Head of caudate nucleus (tissue), 42 donors: ENCODE results near the gene KATNAL2.
A peak's percentile ranks its signal among the peaks of the same experiment; 100 is the strongest.
"Not testable (repeated sequence)": the region's sequence is repeated elsewhere in the genome, so short reads cannot be mapped to it uniquely, and the experiment has no call there.

Source experiments
- DNase-seq, 42 donors: peaks; one replicate each; pipeline versions ENCODE4 v3.0.0 to v3.0.0-alpha.2; 2020 to 2021; ENCODE audit warnings: mixed read lengths in 7 of 42
- intact Hi-C: fragments of 100-400 bp; cut with DNase I; formaldehyde crosslinking; loops from one replicate; pipeline ENCODE4 v1.15.0; 2022

KATNAL2 gene

DNA sequence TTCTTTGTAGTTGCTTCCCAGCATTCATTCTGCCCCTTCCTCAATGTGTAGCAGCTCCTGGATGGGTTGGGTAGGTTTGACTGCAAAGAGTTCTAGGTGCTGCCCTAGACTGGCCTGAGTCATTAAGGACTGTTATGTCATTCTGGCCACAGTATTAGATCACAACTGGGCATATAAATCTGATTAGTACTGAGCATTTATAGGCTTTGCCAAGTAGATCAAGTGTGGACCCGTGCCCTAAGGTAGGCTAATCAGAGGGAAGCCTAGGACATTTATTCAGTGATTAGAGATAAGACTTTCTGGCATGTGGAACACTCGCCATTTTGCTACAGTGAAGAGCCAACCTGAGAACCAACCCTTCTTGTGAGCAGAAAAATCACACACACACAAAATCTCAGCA, 2.7 kb downstream of the KATNAL2 start:
- intact Hi-C loops = no loop called here
- no peak for DNase-seq

DNA sequence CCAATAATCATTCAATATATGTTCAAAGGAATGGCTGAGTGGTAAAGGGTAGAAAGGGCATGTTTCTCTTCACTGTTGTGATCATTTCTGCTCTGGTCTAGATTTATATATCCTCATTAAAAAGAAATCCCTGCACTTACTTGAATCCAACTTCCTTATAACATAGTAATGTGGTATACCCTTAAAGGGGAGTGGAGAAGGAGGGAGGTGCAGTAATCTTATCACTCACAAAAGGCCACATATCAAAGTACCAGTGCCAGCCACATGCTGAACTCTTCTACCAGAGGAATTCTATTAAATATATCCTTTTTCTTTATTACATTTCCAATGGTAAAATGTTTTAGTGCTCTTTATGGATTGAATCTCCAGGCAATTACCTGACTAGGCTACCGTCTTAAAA, 3.3 kb downstream of the KATNAL2 start:
- intact Hi-C loops = no loop called here
- no peak for DNase-seq

DNA sequence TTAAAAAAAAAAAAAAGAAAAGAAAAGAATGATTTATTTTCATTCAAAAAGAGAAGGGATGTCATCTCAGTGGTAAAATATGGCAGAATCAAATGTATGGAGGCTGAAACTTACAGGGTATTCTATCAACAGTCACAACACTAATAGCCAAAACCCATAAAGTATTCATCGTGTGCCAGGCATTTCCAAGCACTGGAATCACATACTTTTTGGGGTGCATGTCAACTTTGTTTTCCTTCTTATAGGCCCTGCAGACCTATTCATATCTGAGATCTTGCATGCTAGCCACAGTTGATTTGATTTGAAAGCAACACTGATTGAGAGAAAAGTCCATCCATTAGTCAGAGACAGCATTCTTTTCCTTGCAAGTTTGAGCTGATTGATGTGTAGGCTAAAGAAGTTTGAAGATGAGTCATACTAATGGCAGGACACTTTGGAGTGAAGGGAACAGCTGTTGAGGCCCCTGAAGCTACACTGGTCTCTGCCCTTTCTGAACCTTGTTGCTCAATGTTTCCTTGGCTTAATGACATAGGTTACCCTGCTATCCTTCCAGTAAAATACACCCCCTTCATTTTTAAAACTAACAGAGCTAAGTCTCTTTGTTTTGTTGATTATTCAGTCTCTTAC, 22.0 kb downstream of the KATNAL2 start:
- intact Hi-C loops = no loop called here
- no peak for DNase-seq

DNA sequence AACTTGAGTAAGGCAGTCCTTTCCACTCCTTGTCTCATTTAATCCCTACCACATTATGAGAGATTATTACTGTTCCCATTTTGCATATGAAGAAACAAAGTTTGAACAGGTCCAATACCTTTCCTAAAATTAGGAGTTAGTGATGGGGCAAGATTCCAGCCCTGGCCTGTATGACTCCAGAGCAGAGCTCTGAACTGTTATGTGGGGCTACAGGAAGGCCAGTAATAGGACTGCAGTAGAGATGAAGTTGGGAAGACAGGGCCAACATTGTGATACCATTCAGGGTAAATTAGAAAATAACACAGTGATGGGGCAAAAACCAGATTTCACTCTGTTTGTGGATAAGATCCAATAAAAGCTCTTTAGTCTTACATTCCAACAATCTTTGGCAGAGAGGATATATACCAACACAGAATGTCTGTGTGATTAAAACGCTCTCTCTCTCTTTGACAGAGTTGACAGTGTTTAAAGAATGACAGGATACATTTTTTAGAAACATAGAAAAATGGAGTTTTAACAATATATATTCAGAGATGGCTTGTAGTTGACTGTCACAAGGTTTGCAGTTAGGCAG, 22.7 kb downstream of the KATNAL2 start:
- DNase-seq = no peak
- intact Hi-C loops = no loop called here

DNA sequence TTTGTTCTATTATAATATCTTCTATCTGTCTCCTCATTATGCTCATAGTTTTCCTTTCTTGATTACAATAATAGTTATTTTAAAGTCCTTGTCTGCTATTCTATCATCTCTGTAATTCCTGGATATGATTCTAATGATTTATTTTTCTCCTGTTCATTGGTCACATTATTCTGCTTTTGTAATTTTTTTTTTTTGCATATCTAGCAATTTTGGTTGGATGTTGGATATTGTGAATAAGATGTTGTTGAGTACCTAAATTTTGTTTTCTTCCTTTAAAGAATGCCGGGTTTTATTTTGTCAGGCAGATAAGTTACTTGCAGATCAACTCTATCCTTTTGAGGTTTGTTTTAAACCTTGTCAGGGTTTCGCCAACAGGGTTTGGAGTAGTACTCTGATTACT, 25.2 kb downstream of the KATNAL2 start:
- intact Hi-C loops = no loop called here
- no peak for DNase-seq

DNA sequence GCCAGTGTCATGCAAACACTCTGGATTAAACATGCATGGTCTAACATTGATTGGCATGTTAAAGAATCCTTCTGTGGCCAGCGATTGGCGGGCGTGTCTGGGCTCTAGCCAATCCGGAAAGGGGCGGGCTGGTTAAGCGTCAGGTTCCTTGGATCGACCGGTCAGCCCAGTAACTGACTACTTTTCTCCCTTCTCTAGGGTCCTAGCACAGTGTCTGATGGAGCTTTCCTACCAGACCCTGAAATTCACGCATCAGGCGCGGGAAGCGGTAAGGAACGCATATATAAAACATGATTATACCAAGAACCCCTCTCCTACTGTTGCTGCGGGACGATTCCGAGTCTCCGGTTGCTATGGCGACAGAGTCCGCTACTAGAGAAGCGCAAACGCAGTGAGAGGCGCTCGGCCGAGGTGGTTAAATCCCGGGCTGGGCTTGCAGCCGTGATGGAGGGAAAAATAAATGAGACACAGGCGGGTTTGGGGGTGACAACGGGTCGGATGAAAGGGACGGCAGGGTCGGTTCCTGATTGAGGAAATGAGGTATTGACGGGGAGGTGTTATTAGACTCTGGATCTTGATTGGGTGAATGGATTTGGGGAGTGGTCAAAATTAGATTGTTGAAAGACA, 29.4 kb downstream of the KATNAL2 start:
- peak; percentile 71 to 93 (median 84) for DNase-seq
- intact Hi-C loops = no loop called here

DNA sequence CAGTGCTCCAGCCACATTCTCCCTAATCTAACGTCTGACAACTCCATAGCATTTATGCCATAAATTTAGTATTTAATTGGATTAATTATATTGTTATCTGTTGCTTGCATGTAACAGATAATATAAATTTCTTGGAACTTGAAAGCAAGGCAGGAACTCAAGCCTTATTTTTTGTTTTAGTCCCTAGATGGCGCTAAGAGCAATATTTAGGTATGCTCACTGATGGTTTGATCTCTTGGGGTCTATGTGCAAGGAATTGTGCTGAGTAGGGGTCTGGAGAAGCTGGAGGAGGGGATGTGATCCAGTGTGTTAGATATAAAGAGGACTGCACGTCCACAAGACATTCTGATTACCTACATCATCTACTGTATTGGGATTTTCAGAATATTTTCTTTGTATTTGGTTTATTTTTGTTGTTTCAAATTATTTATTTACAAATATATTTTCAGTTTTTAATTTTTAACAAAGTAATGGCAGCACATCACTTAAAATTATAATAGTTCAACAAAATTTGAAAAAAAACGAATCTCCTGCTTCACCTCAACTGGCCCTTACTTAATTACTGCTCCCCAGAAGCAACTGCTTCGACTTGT, 32.8 kb downstream of the KATNAL2 start:
- intact Hi-C loops = no loop called here
- no peak for DNase-seq

DNA sequence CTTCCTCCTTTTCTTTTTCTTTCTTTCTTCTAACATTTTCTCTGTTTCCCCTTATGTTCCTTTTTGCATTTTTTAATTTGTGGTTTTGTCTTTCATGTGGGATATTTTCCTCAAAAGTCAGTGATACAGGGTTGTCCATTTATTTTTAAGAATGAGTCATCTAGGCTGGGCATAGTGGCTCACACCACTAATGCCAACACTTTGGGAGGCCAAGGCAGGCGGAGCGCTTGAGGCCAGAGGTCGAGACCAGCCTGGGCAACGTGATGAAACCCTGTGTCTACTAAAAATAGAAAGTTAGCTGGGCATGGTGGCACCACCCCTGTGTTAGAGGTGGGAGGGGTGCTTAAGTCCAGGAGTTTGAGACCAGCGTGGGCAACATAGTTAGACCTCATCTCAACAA, 35.8 kb downstream of the KATNAL2 start:
- no peak for DNase-seq
- intact Hi-C loops = no loop called here

DNA sequence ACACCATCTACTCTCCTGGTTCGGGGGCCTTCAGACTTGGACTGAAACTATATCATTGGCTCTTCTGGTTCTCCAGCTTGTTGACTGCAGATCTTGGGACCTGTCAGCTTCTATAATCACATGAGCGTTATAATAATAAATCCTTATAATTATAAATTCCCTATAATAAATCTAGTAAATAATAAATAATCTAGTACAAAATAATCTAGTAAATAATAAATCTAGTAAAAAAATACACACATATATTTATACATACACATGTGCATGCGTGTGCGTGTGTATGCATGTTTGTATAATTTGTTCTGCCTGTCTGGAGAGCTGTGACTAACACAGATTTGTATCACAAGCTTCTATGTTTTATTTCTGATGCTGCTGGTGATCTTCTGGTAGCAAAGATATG, 40.8 kb downstream of the KATNAL2 start:
- no peak for DNase-seq
- intact Hi-C loops = no loop called here

DNA sequence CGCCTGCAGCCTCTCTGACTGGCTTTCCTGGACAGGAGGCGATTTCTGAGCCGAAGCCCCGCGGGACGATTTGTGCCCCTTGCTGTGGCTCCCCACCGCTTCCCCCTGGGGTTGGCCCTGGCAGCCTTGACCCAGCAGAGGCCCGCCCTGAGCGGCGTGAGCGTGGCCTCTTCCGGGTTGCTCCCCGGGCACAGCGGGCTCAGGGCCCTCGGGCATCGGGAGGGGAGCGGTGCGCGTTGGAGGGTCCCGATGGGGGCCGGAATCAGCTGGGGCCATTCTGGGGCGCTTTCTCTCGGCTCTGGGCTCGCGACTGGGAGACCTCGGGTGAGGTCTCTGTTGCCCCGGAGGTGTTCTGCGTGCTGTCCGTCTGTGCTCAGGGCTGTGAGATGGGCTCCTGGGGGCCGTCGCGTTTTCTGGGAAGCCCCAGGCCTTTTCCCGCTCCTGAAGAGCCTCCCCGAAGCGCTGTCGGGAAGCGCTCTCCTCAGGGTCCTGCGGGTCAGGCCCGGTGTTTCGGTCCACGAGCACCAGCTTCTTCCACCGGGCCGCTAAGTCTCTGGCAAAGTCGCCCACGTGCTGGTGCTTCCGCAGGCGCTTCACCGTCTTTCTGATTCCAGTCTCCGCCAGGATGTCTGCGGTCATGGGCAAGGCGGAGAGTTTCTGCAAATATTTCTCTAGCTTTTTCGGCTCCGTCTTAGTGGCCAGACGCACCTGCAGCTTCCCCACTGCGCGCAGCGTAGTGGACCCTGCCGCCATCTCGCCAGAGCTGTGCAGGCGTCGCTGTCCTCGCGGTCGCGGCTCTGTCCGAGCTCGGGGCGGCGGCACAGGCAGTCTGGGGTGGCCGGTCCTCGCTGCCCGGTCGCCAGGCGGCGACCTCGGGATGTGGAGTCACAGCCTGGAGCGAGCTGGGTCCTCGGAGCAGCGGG, 46.5 kb downstream of the KATNAL2 start:
- DNase-seq, intact Hi-C loops: not testable (repeated sequence)

DNA sequence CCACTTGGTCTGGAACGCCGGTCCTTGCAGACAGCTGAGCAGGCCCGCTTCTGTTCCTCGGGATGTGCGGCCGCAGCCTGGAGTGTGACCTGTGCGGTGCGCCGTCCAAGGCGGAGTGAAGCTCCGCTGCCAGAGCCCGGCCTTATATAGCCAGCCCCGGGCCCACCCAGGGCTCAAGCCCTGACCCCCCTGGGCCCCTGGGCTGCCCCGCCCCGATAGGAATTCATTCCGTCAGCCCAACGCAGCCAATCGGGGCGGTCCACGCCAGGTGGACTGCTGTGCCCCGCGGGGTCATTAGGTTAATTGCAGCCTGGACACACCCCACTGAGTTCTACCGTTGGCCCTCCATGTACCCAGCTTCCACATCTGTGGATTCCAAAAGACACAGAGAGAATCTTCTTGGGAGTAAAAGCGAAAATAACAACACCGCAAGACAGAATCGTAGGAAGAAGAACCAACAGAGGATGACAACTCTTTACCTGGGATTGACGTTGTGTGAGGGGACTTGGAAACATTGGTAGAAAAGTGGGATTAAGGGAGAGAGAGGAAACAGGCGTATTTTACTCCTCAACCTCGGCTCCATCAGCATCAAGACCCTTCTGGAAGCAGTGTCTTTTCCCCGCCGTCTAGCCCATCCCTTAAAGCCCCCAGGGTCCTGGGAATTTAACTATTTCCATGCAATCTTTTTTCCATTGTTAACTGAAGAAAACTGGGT, 47.3 kb downstream of the KATNAL2 start:
- intact Hi-C loops, DNase-seq: not testable (repeated sequence)

DNA sequence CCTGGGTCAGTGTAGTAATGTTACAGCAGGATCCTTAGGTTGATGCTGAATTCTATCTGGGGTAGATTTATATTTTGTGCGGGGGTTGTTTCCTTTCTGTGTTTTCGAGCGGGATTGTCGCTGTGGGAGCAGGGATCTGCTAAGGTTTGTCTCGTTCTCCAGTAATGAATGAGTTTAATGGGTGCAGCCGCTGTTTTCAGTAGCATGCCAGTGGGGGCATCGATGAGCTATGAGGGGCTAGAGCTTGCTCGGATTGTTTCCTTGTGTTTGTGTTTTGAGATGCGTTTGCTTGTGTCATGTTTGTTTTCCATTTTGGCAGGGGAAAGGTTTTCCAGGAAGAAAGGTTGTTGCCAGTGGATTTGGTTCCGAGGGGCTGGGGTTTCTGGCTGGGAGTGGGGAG, 48.9 kb downstream of the KATNAL2 start:
- DNase-seq, intact Hi-C loops: not testable (repeated sequence)

DNA sequence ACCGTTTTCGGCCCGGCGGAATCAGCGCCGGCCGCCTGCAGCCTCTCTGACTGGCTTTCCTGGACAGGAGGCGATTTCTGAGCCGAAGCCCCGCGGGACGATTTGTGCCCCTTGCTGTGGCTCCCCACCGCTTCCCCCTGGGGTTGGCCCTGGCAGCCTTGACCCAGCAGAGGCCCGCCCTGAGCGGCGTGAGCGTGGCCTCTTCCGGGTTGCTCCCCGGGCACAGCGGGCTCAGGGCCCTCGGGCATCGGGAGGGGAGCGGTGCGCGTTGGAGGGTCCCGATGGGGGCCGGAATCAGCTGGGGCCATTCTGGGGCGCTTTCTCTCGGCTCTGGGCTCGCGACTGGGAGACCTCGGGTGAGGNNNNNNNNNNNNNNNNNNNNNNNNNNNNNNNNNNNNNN, 52.1 kb downstream of the KATNAL2 start:
- DNase-seq, intact Hi-C loops: not testable (repeated sequence)

DNA sequence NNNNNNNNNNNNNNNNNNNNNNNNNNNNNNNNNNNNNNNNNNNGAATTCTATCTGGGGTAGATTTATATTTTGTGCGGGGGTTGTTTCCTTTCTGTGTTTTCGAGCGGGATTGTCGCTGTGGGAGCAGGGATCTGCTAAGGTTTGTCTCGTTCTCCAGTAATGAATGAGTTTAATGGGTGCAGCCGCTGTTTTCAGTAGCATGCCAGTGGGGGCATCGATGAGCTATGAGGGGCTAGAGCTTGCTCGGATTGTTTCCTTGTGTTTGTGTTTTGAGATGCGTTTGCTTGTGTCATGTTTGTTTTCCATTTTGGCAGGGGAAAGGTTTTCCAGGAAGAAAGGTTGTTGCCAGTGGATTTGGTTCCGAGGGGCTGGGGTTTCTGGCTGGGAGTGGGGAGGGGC, 102.5 kb downstream of the KATNAL2 start:
- intact Hi-C loops, DNase-seq: not testable (repeated sequence)

DNA sequence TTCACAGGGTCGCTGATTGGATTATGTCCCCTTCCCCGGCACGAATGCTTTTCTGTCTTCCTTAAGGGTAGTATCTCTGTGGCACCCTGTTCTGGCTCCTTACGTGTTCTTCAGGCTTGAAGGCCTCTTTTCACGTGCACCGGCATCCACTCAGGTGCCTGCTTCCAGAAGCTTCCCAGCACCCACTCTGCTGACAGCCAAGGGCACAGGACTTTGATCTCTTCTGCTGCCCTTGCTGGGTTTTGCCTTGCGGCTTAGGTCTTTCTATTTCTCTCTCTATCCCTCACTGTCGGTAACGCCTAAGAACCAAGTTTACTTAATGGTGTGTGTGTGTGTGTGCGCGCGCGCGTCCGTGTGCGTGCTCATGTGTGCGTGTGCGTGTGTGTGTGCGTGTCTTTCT, 103.4 kb downstream of the KATNAL2 start:
- intact Hi-C loops, DNase-seq: not testable (repeated sequence)

DNA sequence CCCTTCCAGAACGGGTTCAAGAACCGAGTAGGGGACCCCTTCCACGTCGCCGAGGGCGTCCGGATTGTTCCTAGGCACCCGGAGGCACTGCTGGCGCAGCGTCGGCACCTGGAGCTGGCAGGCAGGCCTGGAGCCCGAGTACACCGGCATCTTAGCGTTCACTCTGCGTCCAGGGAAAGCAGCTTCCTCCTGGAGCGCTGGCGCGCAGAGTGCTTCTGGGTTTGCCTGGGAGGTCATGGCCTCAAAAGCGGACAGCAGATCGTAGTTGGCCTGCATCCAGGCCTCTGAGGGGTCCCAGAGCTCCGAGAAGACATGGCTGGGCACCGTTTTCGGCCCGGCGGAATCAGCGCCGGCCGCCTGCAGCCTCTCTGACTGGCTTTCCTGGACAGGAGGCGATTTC, 105.4 kb downstream of the KATNAL2 start:
- intact Hi-C loops = not testable (repeated sequence)
- peak in 3 of 42 donors; percentile 26 to 39 (median 28) for DNase-seq

DNA sequence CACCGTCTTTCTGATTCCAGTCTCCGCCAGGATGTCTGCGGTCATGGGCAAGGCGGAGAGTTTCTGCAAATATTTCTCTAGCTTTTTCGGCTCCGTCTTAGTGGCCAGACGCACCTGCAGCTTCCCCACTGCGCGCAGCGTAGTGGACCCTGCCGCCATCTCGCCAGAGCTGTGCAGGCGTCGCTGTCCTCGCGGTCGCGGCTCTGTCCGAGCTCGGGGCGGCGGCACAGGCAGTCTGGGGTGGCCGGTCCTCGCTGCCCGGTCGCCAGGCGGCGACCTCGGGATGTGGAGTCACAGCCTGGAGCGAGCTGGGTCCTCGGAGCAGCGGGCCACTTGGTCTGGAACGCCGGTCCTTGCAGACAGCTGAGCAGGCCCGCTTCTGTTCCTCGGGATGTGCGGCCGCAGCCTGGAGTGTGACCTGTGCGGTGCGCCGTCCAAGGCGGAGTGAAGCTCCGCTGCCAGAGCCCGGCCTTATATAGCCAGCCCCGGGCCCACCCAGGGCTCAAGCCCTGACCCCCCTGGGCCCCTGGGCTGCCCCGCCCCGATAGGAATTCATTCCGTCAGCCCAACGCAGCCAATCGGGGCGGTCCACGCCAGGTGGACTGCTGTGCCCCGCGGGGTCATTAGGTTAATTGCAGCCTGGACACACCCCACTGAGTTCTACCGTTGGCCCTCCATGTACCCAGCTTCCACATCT, 106.5 kb downstream of the KATNAL2 start:
- DNase-seq, intact Hi-C loops: not testable (repeated sequence)

DNA sequence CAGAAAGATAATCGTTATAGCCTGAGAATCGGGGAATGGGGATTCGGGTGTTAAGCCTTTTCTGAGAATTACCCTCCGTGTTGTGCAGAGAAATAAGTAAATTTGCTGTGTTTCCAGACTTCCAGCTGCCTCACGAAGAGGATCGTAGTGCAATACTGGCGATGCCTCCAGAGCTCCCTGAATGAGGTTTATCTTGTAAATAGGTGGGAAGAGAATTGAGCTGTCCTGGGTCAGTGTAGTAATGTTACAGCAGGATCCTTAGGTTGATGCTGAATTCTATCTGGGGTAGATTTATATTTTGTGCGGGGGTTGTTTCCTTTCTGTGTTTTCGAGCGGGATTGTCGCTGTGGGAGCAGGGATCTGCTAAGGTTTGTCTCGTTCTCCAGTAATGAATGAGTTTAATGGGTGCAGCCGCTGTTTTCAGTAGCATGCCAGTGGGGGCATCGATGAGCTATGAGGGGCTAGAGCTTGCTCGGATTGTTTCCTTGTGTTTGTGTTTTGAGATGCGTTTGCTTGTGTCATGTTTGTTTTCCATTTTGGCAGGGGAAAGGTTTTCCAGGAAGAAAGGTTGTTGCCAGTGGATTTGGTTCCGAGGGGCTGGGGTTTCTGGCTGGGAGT, 108.3 kb downstream of the KATNAL2 start:
- intact Hi-C loops, DNase-seq: not testable (repeated sequence)
